HepG2 (cell line): ENCODE data around the gene RITA1. TPM values are rescaled to one million over a fixed set of nuclear protein-coding genes. Genes with fewer than 3 reads are reported as not detected.

Experiments used
- ATAC-seq: fragments of 200-7000 bp; cut with Tn5 transposase; 3 replicates; pipeline ENCODE4 v1.9.1; 2020; ENCODE audit warnings: mild to moderate bottlenecking, moderate library complexity
- BruUV-seq: library from RNA; stranded (reverse); fragments of 400-500 nt; replicated peaks from 2 replicates; lab custom pipeline; 2021; lab: Mats Ljungman, UMichigan
- CTCF ChIA-PET: fragments of 300-600 bp; formaldehyde crosslinking; extraction: SDS; loops from one replicate; lab custom pipeline; 2021; ENCODE audit warnings: low total read pairs, inconsistent platforms, low intra/inter-chr PET ratio; lab: Yijun Ruan, JAX
- POLR2A ChIA-PET: fragments of 350-600 bp; sonication (Branson Sonifier 250); formaldehyde crosslinking; loops from one replicate; lab custom pipeline; 2020; ENCODE audit warnings: antibody characterized with exemption, inconsistent platforms; lab: Yijun Ruan, JAX
- DNase-seq: peaks from one replicate; pipeline ENCODE4 v3.0.0-alpha.2; 2015; ENCODE audit warnings: low spot score
- FAIRE-seq: peaks from 3 replicates; lab custom pipeline; 2011; peaks lifted over from hg19 to GRCh38; lab: Jason Lieb, UNC
- H2AFZ ChIP-seq: one replicate; pipeline ENCODE4 v1.6.1; 2011; ENCODE audit warnings: low read length, inconsistent platforms
- H3K27ac ChIP-seq: fragments of 300-600 bp; 3 replicates; pipeline ENCODE4 v1.8.0; 2011; ENCODE audit warnings: mixed run types, mild to moderate bottlenecking, mixed read lengths, low read length, inconsistent platforms; ENCODE audit not compliant: insufficient read depth; ENCODE audit errors: extremely low read length
- H3K27me3 ChIP-seq, 2 experiments: fragments of 200-600 bp in 1 of 2; 2 replicates in 1 of 2; 3 replicates in 1 of 2; pipeline versions ENCODE4 v1.6.0 to v1.8.0; 2011; ENCODE audit warnings: low read length in 2 of 2, mild to moderate bottlenecking in 2 of 2, moderate library complexity in 2 of 2, inconsistent platforms in 1 of 2; ENCODE audit not compliant: insufficient read depth in 2 of 2, control insufficient read depth in 1 of 2
- H3K36me3 ChIP-seq, 2 experiments: fragments of 200-600 bp in 1 of 2; replicated peaks in 1 of 2; 2 replicates in 1 of 2; 3 replicates in 1 of 2; pipeline versions ENCODE4 v1.5.1 to v1.8.0; 2011; ENCODE audit warnings: low read length in 2 of 2, inconsistent platforms in 1 of 2; ENCODE audit not compliant: insufficient read depth in 2 of 2, control insufficient read depth in 1 of 2
- H3K4me1 ChIP-seq: 2 replicates; pipeline ENCODE4 v1.5.1; 2012; ENCODE audit warnings: low read length, inconsistent platforms; ENCODE audit not compliant: insufficient read depth
- H3K4me2 ChIP-seq: 2 replicates; pipeline ENCODE4 v1.6.0; 2011; ENCODE audit warnings: low read depth, low read length, inconsistent platforms
- H3K4me3 ChIP-seq, 3 experiments: fragments of 200-600 bp in 1 of 3; sonication (generic), shearing (Covaris generic) in 1 of 3; replicated peaks in 1 of 3; 2 replicates each; pipeline ENCODE4 v1.5.1; 2011 to 2016; ENCODE audit warnings: low read length in 3 of 3, inconsistent platforms in 2 of 3, low read depth in 2 of 3, mild to moderate bottlenecking in 2 of 3, control low read depth in 1 of 3, mixed read lengths in 1 of 3; ENCODE audit not compliant: insufficient read depth in 1 of 3
- H3K79me2 ChIP-seq: one replicate; pipeline ENCODE4 v1.6.1; 2011; ENCODE audit warnings: low read length, inconsistent platforms; ENCODE audit not compliant: insufficient read depth
- H3K9ac ChIP-seq: 2 replicates; pipeline ENCODE4 v1.6.0; 2011; ENCODE audit warnings: mild to moderate bottlenecking, low read depth, low read length, inconsistent platforms; ENCODE audit not compliant: insufficient read depth
- H3K9me3 ChIP-seq: 2 replicates; pipeline ENCODE4 v1.5.1; 2012; ENCODE audit warnings: mild to moderate bottlenecking, low read length
- H4K20me1 ChIP-seq: 2 replicates; pipeline ENCODE4 v1.6.0; 2011; ENCODE audit warnings: inconsistent platforms, mild to moderate bottlenecking, low read length, moderate library complexity; ENCODE audit not compliant: insufficient read depth
- ADNP ChIP-seq: sonication (generic); formaldehyde crosslinking; IDR thresholded peaks from 2 replicates; pipeline ENCODE4 v1.4.0; 2020; ENCODE audit warnings: missing genetic modification reagents
- FOXC1 ChIP-seq: sonication (generic); formaldehyde crosslinking; IDR thresholded peaks from 2 replicates; pipeline ENCODE4 v1.8.0; 2022; ENCODE audit warnings: mild to moderate bottlenecking, missing genetic modification reagents, borderline replicate concordance
- GTF2F1 ChIP-seq: fragments of 150-350 bp; IDR thresholded peaks from 2 replicates; pipeline ENCODE4 v1.6.1; 2014; ENCODE audit warnings: low read length
- KLF16 ChIP-seq, 2 experiments: sonication (generic) in 1 of 2; formaldehyde crosslinking in 1 of 2; IDR thresholded peaks; 2 replicates each; pipeline versions ENCODE4 v1.6.1 to v1.8.0; 2016 to 2023; ENCODE audit warnings: missing genetic modification reagents in 2 of 2, missing compliant biosample characterization in 1 of 2
- MED13 ChIP-seq: sonication (generic); formaldehyde crosslinking; IDR thresholded peaks from 2 replicates; pipeline ENCODE4 v1.5.0; 2020; ENCODE audit warnings: missing genetic modification reagents
- RBM39 ChIP-seq: fragments of 200-400 bp; formaldehyde crosslinking; IDR thresholded peaks from one replicate; pipeline ENCODE4 v1.6.1; 2018; ENCODE audit warnings: antibody characterized with exemption, mild to moderate bottlenecking, low read depth, low read length; ENCODE audit not compliant: poor library complexity, severe bottlenecking
- RFXAP ChIP-seq: sonication (generic); formaldehyde crosslinking; IDR thresholded peaks from 2 replicates; pipeline ENCODE4 v1.4.0; 2020; ENCODE audit warnings: missing genetic modification reagents, borderline replicate concordance
- TFAP4 ChIP-seq: sonication (generic); IDR thresholded peaks from 2 replicates; pipeline ENCODE4 v1.6.1; 2016; ENCODE audit warnings: low read depth, borderline replicate concordance
- ZBTB43 ChIP-seq: sonication (generic); formaldehyde crosslinking; conservative IDR thresholded peaks from 2 replicates; pipeline ENCODE4 v1.4.0; 2020; ENCODE audit warnings: missing genetic modification reagents
- ZNF333 ChIP-seq: sonication (generic); formaldehyde crosslinking; IDR thresholded peaks from 2 replicates; pipeline ENCODE4 v1.4.0; 2020; ENCODE audit warnings: mild to moderate bottlenecking, missing genetic modification reagents, borderline replicate concordance
- ZNF367 ChIP-seq: sonication (generic); formaldehyde crosslinking; IDR thresholded peaks from 2 replicates; pipeline ENCODE4 v1.4.0; 2020; ENCODE audit warnings: missing genetic modification reagents, borderline replicate concordance
- ZNF563 ChIP-seq: sonication (generic); formaldehyde crosslinking; IDR thresholded peaks from 2 replicates; pipeline ENCODE4 v1.8.0; 2022; ENCODE audit warnings: mild to moderate bottlenecking, moderate library complexity, missing genetic modification reagents
- ZNF687 ChIP-seq: sonication (generic); formaldehyde crosslinking; IDR thresholded peaks from 2 replicates; pipeline ENCODE4 v1.5.1; 2020; ENCODE audit warnings: mild to moderate bottlenecking, missing genetic modification reagents, moderate library complexity
- ZNF75D ChIP-seq: sonication (generic); formaldehyde crosslinking; IDR thresholded peaks from 2 replicates; pipeline ENCODE4 v1.8.1; 2023; ENCODE audit warnings: missing genetic modification reagents, mild to moderate bottlenecking, borderline replicate concordance
- ZNF777 ChIP-seq: sonication (generic); formaldehyde crosslinking; IDR thresholded peaks from 2 replicates; pipeline ENCODE4 v1.4.0; 2020; ENCODE audit warnings: missing genetic modification reagents
- WGBS: methylation state at CpG from one replicate; pipeline ENCODE4 v1.1.6; 2017; ENCODE audit warnings: low lambda C conversion rate; 5-methylcytosine and 5-hydroxymethylcytosine counted together
- in situ Hi-C: cut with HindIII; loops from 2 replicates; pipeline ENCODE4 v1.10.0; 2017; ENCODE audit warnings: low pct_unique_long_range_greater_than_20kb; ENCODE audit not compliant: extremely low pct_ligation_motif_present
- intact Hi-C: fragments of 100-400 bp; cut with micrococcal nuclease; formaldehyde crosslinking; loops from one replicate; pipeline ENCODE4 v1.10.0; 2022; ENCODE audit not compliant: unreplicated experiment
- polyA plus RNA-seq, 8 experiments: library from polyadenylated mRNA; depleted of rRNA in 3 of 8; stranded (reverse) in 7 of 8; unstranded in 1 of 8; fragments of >200 nt; fragmentation: Illumina TruSeq in 4 of 8; extraction: Trizol in 4 of 8; gene quantifications; 2 replicates each; pipeline versions ENCODE4 v1.2.1 to v1.2.3, GENCODE V29; 2011 to 2016; ENCODE audit warnings: low read depth in 4 of 8, missing spikeins in 1 of 8, mixed read lengths in 1 of 8; ENCODE audit not compliant: insufficient read depth in 1 of 8
- total RNA-seq, 5 experiments: library from RNA; depleted of rRNA; stranded (reverse); fragments of >200 nt; fragmentation: Illumina TruSeq; extraction: Trizol; gene quantifications; 2 replicates each; pipeline ENCODE4 v1.2.3, GENCODE V29; 2016; ENCODE audit warnings: low read depth in 1 of 5
- TF ChIP-seq, protein P1 (sequence below): sonication (generic); formaldehyde crosslinking; IDR thresholded peaks from 2 replicates; pipeline ENCODE4 v1.8.1; 2023; ENCODE audit warnings: missing genetic modification reagents, inconsistent platforms, borderline replicate concordance

Gene RITA1
- total and polyA plus RNA-seq, 2 of the 13 experiments (the other 11 are each of a cell fraction or from before 2014, with no cell fraction given), result 12.4 to 28.9 TPM

DNA sequence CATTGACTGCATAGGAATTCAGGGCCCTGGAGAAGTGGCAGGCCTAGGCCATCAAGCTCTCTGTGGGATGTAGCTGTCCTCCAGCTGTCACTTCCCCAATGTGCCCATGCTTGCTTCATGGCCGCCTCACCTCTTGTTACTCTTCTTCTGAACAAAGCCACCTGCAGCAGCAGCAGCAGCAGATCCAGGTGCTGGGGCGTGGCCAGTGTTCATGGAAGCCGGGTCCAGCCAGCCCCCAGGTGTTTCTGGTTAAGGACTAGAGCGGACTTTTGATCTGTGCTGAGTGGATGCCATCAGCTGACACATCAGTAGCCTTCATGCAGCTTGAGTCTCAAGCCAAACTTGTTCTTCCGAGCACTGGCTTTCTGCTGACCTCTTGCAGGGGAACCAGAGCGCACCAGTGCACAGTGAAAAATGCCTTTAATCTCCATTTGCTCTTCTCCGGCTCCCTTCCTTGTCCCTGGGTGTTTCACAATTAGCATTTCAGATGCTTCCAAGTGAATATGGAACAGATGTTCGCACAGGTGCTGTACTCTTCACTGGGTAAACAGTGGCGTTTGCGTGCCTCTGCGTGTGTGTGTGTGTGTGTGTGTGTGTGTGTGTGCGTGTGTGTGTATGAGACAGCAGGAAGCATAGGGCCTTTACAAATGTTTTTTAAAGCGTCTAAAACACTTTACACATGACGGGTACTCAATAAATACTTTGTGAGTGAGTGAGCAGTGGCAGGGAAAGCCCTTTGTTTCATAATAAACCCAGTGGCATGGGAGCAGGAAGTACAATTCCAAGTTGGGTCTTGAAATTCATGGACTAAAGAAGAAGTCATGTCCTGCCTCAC lies 55.9 kb downstream of the RITA1 start:
- ATAC-seq (no peak), FAIRE-seq (peak; percentile 43), DNase-seq (peak; percentile 25)
- peaks cover 0 to 2% of the 10 kb centered on the region in 2 experiments; a peak in 2 of 5 replicates for H3K36me3 ChIP-seq
- BruUV-seq, result no TSS peak
- no peak overlapping the region for H2AFZ ChIP-seq
- WGBS, result 52% methylated on average over 12 of the region's 14 CpGs
- ChIA-PET CTCF (no interaction called here), POLR2A (interaction anchor here (1.7 to 2.8 kb wide), 2 partner anchors 11 to 19 kb away, joined by 7 to 8 read pairs; no protein-coding TSS in a partner anchor)
- in situ Hi-C loops, result no loop called here
- no peak overlapping the region for H3K4me3 ChIP-seq
- peaks cover 48% of the 10 kb centered on the region for H3K4me1 ChIP-seq
- H3K9me3 ChIP-seq, result no peaks in the 10 kb centered on the region
- H3K4me2 ChIP-seq, result peak overlapping the region; percentile 8; the same call in 1 of the 2 replicates
- no peaks in the 10 kb centered on the region for H3K79me2 ChIP-seq
- peak overlapping the region; percentile 15 for H3K27ac ChIP-seq
- no peak overlapping the region for H3K9ac ChIP-seq
- intact Hi-C loops, result no loop called here
- H3K27me3 ChIP-seq, result no peaks in the 10 kb centered on the region
- no peaks in the 10 kb centered on the region for H4K20me1 ChIP-seq
- TF ChIP-seq ZNF777 (CRISPR knock-in tag), result no peak
- no peak for TF ChIP-seq ZNF563 (CRISPR knock-in tag)
- no peak for TF ChIP-seq ZNF75D (CRISPR knock-in tag)
- no peak for TF ChIP-seq KLF16 (CRISPR knock-in tag; IDR thresholded peaks at IDR 0.05)
- TF ChIP-seq FOXC1, result no peak
- no peak for TF ChIP-seq GTF2F1
- no peak for TF ChIP-seq ZBTB43
- TF ChIP-seq, protein P1, sequence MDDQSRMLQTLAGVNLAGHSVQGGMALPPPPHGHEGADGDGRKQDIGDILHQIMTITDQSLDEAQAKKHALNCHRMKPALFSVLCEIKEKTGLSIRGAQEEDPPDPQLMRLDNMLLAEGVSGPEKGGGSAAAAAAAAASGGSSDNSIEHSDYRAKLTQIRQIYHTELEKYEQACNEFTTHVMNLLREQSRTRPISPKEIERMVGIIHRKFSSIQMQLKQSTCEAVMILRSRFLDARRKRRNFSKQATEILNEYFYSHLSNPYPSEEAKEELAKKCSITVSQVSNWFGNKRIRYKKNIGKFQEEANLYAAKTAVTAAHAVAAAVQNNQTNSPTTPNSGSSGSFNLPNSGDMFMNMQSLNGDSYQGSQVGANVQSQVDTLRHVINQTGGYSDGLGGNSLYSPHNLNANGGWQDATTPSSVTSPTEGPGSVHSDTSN (CRISPR knock-in tag), result no peak
- TF ChIP-seq MED13 (CRISPR knock-in tag), result no peak
- no peak for TF ChIP-seq RBM39
- no peak for TF ChIP-seq ADNP (CRISPR knock-in tag)
- TF ChIP-seq ZNF687 (CRISPR knock-in tag), result peak; percentile 49; the same call in 1 of the 2 replicates
- TF ChIP-seq ZNF367, result no peak
- no peak for TF ChIP-seq RFXAP (CRISPR knock-in tag)
- peak; percentile 71; the same call in 1 of the 2 replicates for TF ChIP-seq TFAP4
- TF ChIP-seq ZNF333 (CRISPR knock-in tag), result no peak
